IPS DF 4.7 (cell line): ENCODE measurements around the gene OR56A1.

Experiments
- DNase-seq: peaks from one replicate; pipeline ENCODE4 v3.0.0-alpha.2; 2013; ENCODE audit warnings: low spot score; ENCODE audit errors: extremely low read depth

Gene OR56A1

GRCh38 chr11:5992150-5992549 lies 38.4 kb downstream of the OR56A1 start:
- DNase-seq: no peak

- DNase-seq: no peak
These were observed 41.4 kb downstream of the OR56A1 start for GRCh38 chr11:5989203-5989602.

- DNase-seq: no peak
These were observed 43.7 kb downstream of the OR56A1 start, which contains the start of gene OR52L1 for GRCh38 chr11:5986885-5987284. OR52L1 (minus strand) TSS chr11:5986985; CDS start chr11:5986930, 55 bp downstream.

GRCh38 chr11:5983443-5983842 lies 47.1 kb downstream of the OR56A1 start:
- DNase-seq: no peak

- DNase-seq: no peak
These were observed 57.0 kb downstream of the OR56A1 start for GRCh38 chr11:5973530-5973929.
